22Rv1 (cell line): ENCODE measurements around the gene PLEKHM3.

ENCODE experiments used
- ZFX ChIP-seq: fragments of 450-650 bp; IDR thresholded peaks from 2 replicates; pipeline ENCODE4 v1.6.1; 2017; ENCODE audit warnings: antibody characterized with exemption, borderline replicate concordance
- TF ChIP-seq, protein P1 (sequence below): fragments of 450-650 bp; IDR thresholded peaks from 2 replicates; pipeline ENCODE4 v1.5.1; 2017; ENCODE audit warnings: mild to moderate bottlenecking

DNA sequence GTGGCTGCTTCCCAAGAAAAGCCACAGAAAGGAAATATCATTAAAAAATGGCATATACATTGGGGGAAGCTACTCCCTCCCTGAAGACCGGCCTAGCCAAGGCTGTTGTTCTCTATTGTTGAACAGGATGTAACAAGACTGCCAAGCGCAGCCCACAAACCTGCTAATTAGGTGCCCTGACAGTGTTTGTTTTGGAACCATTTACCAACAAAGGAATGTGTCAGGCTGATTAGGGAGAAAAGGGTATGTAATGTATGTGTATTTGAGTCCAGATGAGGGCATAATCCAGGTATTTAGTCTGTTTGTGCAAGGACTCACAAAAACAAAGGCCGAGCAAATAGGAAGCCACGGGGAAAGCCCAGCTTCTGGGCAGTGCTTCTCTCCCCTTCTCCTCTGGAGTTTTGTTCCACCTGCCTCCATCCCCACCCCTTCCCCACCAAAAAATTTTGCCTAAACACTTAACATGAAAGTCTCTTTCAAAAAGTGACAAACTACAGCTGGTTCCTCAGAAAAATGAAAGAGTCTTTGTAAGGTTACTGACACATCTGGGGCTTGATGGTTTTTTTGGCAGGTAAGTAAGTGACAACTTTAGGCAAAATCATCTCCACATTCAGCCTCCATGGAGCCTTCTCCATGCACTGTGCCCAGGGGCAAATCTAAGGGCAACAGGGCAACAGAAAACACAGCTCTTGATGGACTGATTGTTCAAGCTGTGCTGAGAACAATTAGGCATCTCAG, 177.4 kb downstream of the PLEKHM3 start:
- TF ChIP-seq, protein P1, sequence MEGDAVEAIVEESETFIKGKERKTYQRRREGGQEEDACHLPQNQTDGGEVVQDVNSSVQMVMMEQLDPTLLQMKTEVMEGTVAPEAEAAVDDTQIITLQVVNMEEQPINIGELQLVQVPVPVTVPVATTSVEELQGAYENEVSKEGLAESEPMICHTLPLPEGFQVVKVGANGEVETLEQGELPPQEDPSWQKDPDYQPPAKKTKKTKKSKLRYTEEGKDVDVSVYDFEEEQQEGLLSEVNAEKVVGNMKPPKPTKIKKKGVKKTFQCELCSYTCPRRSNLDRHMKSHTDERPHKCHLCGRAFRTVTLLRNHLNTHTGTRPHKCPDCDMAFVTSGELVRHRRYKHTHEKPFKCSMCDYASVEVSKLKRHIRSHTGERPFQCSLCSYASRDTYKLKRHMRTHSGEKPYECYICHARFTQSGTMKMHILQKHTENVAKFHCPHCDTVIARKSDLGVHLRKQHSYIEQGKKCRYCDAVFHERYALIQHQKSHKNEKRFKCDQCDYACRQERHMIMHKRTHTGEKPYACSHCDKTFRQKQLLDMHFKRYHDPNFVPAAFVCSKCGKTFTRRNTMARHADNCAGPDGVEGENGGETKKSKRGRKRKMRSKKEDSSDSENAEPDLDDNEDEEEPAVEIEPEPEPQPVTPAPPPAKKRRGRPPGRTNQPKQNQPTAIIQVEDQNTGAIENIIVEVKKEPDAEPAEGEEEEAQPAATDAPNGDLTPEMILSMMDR: no peak
- TF ChIP-seq ZFX: no peak
